Limb (tissue), 2 donors: Measurements from ENCODE around the gene CELF1.
A peak's percentile ranks its signal among the peaks of the same experiment; 100 is the strongest.

ENCODE experiments used
- DNase-seq, 2 donors: peaks; one replicate each; pipeline ENCODE4 v3.0.0-alpha.2; 2016; ENCODE audit errors: extremely low spot score in 2 of 2

CELF1 gene

DNA sequence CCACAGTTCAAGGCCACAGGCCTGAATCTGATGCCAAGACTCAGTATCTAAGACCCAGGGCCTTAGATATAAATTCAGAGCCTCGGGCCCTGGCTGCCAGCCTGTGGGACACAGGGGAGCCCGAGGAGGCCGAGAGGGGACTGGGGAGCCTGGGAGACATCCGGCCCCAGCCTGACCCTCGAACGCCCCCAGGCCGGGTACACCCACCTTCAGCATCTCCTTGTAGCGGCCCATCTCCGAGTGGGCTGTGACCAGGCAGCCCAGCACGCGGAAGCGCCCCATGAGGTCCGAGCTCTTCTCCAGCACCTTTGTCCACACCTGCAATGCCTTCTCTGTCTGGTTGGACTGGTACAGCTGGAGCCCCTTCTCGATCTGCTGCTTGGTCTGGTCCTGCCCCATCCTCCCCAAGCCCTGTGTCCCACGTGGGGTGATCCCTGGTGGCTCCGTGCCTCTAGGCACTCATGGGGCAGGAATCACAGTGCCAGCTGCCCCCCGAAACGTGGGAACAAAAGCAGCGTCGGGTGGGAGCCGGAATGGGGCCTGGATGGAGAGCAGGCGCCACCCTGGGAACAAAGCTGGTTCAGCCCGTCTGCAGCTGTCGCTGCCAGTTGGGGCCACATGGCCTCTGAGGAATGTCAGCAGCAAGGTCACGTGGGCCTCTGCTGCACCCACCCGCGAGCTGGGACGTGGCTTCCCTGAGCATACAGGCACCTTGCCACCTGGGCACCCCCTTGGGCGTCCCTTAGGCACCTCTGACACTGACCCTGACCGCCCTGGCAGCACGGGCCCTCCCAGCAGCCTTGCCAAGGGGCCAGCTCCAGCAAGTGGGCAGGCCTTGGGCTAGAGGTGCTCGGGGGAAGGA, 104.1 kb downstream of the CELF1 start, which contains the start of gene RAPSN:
RAPSN (minus strand) TSS at position 571 of the 862 bp plus-strand sequence; CDS start at position 399, 172 bp downstream.
- peak; percentile 51 to 70 for DNase-seq

DNA sequence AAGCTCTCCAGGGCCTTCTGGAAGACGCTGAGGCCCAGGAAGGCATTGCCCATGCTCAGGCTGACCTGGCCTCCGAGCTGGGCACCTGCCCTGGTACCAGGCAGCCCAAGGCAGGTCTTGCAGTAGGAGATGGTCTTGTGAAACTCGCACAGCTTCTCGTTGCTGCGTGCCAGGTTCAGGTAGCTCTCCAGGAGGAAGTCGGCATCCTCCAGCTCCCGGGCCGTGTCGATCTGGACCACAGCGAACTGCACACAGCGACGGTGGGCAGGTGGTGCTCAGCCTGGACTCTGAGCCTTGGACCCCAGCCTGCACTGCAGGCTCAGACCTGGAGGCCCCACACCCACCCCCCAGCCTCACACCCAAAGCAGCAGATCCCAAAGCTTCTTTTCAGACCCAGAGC, 105.0 kb downstream of the CELF1 start:
- DNase-seq: no peak

DNA sequence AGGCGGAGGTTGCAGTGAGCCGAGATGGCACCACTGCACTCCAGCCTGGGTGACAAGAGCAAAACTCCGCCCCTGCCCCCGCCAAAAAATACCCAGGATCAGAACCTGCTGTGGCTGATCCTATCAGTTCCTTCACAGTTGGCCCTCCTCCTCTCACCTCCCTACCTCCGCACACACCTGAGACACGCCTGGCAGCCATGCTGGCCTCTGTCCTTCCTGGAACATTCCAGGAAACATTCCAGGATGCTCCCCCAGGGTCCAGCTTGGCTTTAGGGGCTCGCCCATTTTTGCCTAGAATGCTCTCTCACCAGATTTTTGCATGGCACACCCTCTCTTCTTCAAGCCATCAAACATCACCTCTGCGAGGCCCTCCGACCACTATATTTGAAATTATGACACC, 106.1 kb downstream of the CELF1 start:
- DNase-seq: no peak

DNA sequence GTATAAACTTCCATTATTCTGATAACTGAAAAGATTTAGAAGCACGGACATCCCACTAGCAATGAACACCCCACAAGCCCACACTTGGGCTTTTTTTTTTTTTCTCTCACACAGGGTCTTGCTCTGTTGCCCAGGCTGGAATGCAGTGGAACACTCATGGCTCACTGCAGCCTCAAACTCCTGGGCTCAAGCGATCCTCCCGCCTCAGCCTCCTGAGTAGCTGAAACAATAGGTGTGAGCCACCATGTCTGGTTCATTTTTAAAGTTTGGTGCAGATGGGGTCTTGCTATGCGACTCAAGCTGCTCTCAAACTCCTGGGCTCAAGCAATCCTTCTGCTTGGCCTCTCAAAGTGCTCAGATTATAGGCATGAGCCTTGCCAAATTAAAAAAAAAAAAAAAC, 107.1 kb downstream of the CELF1 start:
- no peak for DNase-seq

DNA sequence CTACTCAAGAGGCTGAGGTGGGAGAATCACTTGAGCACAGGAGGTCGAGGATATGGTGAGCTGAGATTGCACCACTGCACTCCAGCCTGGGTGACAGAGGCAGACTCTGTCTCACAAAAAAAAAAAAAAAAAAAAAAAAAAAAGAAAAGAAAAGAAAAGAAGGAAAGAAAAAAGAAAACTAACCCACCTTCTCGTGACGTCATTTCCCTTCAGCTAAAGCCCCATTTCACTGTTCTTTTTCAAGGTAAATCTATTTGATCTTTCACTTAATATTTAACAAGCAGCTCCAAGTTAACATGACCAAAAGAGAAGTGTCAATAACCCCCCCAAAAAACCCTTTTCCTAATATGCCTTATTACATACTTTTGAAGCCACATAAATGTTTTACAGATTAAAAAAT, 109.1 kb downstream of the CELF1 start:
- no peak for DNase-seq

DNA sequence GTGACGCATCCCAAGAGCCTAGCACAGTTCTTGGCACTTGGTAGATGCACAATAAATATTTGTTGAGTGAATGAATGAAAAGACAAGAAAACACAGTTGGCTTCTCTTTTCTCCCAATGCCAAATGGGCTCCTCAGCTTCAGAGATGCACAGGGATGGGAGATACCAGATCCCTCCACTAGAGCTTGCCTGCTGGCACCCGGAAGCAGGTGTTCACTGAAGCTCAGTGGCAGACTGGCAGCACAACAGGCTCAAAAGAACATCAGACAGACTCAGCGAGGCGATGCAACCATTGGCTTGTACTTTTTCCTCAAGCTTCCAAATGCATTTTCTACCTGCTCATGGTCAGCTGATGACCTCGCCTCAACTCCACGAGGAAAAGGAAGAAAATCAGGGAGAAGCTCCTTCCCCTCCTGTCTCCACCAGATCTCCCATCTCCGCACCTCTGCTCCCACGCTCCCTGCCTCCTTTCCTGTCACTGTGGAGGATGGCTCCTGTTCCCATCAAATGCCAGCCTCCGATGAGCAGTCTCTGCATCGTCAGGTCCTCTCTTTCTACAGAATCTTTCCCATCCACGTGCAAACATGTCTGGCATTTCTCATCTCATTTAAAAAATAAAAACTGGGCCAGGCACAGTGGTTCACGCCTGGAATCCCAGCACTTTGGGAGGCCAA, 109.8 kb downstream of the CELF1 start:
- DNase-seq: no peak

DNA sequence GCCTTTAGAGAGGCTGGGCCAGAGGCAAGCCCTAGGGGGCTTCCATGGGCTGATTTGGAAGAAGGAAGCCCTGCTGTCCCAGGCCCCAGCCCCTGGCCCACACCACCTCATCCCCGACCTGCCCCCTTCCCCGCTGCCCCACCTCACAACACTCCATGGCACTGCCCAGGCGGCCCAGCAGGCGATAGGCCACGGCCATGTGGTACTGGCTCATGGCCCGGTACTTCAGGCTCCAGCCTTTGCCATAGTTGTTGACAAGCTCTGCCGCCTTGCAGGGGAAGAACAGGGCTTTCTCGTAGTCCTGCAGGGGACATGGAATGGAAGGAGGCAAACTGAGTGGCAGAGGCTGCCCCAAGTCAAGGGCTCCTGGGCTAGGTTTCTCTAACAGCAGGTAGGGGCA, 110.4 kb downstream of the CELF1 start:
- DNase-seq: no peak

DNA sequence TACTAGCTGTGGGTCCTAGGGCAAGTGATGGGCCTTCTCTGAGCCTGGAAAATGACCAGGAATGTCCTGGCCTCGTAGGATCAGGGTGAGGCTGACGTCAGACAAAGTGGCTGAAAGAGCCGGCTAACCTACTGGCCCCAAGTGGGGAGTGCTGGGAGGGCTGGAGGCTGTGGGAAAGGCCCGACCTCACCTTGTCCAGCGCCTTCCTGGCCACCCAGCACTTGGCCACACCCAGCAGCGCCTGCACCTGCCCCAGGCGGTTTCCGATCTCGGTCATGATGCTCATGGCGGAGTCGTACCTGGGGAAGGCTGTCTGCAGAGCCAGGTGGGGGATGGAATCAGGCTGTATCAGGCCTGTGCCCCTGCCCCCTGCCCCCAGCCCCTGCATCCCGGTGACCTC, 111.5 kb downstream of the CELF1 start:
- no peak for DNase-seq

DNA sequence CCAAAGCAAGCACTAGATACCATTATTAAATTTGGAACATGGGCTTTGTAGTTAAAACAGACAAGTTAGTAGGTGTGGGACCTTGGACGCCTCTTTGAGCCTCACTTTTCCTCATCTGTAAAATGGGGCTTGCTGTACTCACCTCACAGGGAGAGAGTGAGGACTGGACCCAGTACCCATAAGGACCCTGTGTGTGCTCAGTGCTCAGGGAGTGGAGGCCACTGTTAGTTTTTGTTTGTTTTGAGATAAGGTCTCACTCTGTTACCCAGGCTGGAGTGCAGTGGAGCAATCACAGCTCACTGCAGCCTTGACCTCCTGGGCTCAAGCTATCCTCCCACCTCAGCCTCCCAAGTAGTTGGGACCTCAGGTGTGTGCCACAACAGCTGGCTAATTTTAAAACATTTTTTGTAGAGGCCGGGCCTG, 112.9 kb downstream of the CELF1 start:
- no peak for DNase-seq

DNA sequence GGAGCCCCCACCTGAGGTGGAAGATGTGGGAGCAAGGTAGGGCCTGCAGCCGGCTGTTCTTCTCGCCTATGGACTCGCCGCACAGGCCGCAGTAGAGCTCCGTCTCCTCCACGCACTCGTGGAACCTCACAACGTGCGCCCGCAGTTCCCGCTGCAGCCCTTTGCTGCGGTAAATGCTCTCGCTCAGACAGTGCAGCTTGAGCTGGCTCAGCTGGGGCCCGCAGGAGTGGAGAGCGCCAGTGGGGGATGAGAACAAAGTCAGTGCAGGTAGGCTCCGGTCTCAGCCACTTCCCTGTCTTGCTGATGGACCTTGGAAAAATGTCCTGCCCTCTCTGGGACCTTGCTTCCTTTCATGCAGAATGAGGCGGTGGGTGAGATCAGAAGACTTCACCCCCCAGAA, 114.2 kb downstream of the CELF1 start:
- DNase-seq: no peak

DNA sequence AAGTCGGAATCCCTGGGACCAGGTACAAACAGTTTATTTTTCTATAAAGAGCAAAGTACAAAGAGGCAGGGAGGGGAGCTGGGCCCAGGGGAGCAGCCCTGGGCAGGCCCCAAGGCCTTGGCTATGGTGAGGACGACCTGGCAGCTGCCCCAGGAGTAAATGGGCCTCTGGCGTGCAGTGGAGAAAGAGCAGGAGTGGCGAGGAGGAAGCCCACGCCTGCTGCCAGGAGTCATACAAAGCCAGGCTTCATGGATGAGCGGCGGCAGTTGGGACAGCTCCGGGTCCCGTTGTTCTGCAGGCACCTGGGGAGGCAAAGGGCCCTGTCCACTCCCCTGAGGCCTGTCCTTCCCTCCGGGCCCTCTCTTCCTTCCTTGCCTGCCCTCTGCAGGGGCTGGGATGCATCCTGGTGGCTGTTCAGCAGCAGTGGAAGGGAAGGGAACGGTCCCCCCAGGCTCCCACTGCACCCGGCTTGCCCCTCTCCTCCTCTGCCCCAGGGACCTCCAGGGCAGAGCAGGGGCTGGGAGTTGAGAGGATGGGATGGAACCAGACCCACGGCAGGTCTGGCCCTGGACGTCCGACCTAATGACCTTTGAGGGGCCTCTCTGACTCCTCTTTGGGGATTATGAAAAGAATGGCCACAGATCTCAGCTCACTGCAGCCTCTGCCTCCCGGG, 115.0 kb downstream of the CELF1 start:
- DNase-seq: no peak

DNA sequence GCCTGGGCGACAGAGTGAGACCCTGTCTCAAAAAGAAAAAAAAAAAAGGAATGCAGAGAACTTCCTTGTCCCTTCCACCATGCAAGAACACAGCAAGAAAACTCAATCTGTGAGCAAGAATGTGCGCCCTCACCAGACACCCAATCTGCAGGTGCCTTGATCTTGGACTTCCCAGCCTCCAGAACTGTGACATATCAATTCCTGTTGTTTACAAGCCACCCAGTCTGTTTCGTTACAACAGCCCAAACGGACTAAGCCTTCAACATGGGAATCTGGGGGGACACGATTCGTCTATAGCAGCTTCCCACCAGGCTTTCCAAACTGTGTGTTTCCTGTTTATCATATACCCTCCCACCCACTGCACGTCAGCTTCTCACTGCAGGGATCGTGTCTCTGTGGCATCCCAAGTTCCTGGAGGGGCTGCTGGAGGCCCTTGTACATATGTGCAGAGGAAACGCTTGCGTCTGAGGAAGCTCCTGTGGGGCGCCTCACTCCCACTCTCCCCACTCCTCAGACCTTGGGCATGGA, 115.7 kb downstream of the CELF1 start:
- no peak for DNase-seq

DNA sequence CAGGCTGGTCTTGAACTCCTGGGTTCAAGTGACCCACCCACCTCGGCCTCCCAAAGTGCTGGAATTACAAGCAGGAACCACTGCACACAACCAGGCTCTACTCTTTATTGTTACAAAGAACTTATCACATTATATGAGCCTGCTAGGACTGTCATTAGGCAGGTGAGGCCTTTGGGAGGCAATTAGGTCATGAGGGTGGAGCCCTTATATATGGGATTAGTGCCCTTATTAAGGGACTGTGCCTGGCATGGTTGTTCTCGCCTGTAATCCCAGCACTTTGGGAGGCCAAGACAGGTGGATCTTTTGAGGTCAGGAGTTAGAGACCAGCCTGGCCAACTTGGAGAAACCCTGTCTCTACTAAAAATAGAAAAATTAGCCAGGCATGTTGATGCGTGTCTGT, 116.2 kb downstream of the CELF1 start:
- no peak for DNase-seq

DNA sequence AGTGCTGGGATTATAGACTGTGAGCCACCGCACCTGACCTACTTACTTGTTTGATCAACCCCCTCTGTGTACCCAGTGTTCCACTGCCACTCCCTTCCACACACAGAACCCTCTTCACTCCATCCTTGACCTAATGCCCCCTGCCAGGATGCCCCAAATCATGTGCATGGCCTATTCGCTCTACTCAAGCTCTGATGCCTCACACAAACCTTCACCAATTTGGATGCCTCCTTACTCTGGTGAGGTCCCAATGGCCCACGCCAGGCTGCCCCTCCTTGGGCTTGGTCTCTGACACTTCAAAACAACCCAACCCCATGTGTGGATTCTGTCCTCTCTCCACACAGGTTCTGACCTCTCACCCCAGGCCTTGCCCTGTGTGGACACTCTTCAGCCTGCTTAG, 117.2 kb downstream of the CELF1 start:
- DNase-seq: no peak

DNA sequence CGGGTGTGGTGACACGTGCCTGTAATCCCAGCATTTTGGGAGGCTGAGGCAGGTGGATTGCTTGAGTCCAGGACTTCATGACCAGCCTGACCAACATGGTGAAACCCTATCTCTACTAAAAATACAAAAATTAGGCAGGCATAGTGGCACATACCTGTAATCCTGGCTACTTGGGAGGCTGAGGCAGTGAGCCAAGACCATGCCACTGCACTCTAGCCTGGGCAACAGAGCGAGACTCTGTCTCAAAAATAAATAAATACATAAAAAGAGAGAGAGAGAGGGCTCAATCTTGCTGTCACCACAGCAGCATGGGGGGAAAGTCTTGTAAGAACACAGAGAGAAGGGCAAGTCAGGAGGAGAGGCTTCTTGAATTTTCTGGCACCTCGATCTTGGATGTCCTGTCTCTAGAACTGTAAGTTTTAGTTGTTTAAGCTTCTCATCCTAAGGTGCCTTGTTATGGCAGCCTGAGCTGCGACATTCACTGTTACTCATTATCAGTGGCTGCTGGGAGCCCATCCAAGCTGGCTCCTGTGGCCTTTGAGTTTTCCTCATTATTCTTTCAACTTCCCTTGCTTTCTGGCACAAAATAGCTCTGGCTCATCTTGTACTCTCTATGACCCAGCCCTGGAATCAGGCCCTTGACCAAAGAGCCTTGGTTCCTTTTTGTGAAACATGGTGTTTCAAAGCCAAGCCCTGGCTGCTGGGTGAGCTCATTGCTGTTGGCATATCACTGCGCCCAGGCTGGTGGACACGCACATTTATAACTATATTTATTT, 118.7 kb downstream of the CELF1 start:
- no peak for DNase-seq

DNA sequence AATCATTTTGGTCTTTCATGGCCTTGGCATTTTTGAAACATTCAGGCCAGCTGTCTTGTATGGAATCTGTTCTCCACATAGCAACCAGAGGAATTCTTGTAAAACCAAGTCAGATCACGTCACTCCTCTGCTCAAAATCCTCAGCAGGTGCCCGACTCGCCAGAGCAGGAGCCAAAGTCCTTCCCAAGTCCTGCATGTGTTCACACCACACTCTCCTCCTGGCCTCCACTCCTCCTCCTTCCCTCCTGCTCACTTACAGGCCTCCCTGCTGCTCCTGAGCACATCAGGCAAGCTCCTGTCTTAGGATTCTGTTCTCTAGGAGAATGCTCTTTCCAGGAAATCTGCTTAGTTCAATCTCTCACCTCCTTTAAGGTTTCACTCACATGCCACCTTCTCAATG, 119.8 kb downstream of the CELF1 start:
- no peak for DNase-seq

DNA sequence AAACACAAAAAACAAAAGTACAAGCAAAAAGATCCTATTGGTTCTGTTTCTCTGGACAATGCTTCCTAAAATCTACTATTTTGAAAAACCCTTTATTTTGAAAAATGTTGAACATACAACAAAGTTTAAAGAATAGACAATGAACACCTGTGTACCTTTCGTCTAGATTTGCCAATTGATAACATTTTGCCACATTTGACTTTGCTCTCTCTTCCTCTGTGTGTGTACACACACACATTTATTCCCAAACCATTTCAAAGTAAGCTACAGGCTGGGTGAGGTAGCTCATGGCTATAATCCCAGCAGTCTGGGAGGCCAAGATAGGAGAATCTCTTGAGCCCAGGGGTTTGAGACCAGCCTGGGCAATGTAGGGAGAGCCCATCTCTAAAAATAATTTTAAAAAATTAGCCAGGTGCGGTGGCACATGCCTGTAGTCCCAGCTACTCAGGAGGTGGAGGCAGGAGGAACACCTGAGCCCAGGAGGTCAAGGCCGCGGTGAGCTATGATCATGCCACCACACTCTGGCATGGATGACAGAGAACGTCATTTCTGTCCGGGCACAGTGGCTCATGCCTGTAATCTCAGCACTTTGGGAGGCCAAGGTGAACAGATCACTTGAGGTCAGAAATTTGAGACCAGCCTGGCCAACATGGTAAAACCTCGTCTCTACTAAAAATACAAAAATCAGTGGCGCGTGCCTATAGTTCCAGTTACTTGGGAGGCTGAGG, 121.4 kb downstream of the CELF1 start:
- no peak for DNase-seq

DNA sequence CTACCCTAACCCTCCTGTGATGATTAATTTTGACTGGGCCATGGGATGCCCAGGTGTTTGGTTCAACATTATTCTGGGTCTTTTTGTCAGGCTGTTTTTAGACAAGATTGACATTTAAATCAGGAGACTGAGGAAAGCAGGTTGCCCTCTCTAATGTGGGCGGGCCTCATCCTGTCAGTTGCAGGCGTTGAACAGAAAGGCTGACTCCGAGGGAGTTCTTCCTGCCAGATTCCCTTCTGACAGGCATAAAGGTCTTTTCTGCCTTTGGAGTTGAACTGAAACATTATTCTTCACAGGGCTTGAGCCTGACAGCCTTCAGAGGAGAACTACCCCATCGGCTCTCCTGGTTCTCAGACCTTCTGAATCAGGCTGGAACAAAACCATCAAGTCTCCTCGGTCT, 122.4 kb downstream of the CELF1 start:
- no peak for DNase-seq

DNA sequence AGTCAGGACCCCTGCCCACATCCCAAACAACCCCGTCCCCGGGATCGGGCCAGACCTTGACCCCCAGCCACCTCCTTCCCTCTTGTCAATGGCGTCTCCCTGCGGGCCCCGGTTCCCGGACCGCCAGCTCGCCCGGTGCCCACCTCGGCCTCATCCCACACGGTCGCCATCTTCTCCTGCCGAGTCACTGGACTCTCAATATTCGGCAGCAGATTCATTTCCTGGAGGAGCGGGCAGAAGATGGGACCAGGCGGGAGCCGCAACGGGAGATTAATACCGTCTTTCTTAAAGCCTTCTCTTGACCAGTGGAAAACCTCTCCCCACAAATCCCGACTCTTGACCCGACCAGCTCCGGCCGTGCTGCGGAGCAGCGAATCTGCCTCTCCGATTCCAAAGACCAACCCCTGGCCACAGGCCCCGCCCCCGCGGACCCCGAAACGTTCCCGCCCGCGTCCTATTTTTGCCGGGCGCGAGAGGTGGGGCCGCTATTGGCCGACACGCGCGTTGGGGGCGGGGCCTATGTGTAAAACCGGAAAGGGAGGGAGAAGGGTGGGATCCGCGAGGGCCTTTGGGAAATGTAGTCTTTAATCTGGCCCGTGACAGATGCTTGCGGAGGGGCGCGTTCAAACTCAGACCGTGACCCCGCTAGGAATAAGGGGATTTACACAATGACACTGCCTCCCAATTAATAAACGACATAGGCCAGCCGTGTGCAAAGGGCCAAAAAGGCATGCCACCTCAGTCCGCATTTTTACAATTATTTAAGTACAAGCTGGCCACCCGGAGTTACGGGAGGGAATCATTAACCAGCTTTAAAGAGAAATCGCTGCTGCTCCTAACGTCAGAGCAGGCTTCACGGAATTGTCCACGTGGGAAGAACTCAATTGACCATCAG, 126.6 kb downstream of the CELF1 start, which contains the start of gene PSMC3:
PSMC3 (minus strand) TSS at position 378 of the 895 bp plus-strand sequence; CDS start at position 218, 160 bp downstream.
- DNase-seq: peak; percentile 98 to 99
